ENCODE data around the gene FA2H. TPM values are rescaled to one million over a fixed set of nuclear protein-coding genes. Genes with fewer than 3 reads are reported as not detected.

FA2H gene
- total RNA-seq, 2 donors from 2014 or later, result 0.49 TPM; not detected in 1

GRCh38 chr16:74667255-74667700 is 107.3 kb downstream of the FA2H start:
- no peak for DNase-seq (ENCODE audit: low spot score)
- no peak for ATAC-seq (ENCODE audit: insufficient number of reproducible peaks, low FRiP score, low read depth)
- Histone ChIP-seq H3K27ac (peak overlapping the region in 1 of 2 donors; percentile 17), H3K27me3 (replicated peaks; ENCODE audit: insufficient read depth) (no peaks in the 10 kb centered on the region), H3K36me3 (peaks cover 12% of the 10 kb centered on the region), H3K4me3 (peak overlapping the region; percentile 78), H3K9me3 (no peaks in the 10 kb centered on the region), H3K4me1 (ENCODE audit: control insufficient read depth in 1 of 2, low read depth in 2 of 2) (peaks cover 8 to 15% of the 10 kb centered on the region in 2 donors)
- TF ChIP-seq CTCF (IDR thresholded peaks at IDR 0.05), result no peak

GRCh38 chr16:74666425-74667254 is 108.0 kb downstream of the FA2H start, which contains the start of gene RFWD3:
Gene RFWD3, minus strand, starts transcription at chr16:74666877. Its CDS starts 5,428 bp downstream, at chr16:74661449.
- Histone ChIP-seq H3K36me3 (peaks cover 12% of the 10 kb centered on the region), H3K27me3 (replicated peaks; ENCODE audit: insufficient read depth) (no peaks in the 10 kb centered on the region), H3K27ac (peak within 1 kb of the TSS; percentile 26 to 29), H3K4me1 (ENCODE audit: control insufficient read depth in 1 of 2, low read depth in 2 of 2) (peaks cover 8 to 15% of the 10 kb centered on the region in 2 donors), H3K4me3 (peak within 1 kb of the TSS; percentile 78), H3K9me3 (no peaks in the 10 kb centered on the region)
- DNase-seq (ENCODE audit: low spot score) (peak; percentile 95), ATAC-seq (ENCODE audit: insufficient number of reproducible peaks, low FRiP score, low read depth) (peak; percentile 99)
- no peak for TF ChIP-seq CTCF (IDR thresholded peaks at IDR 0.05)

- ATAC-seq (ENCODE audit: insufficient number of reproducible peaks, low FRiP score, low read depth) (no peak), DNase-seq (ENCODE audit: low spot score) (no peak)
- Histone ChIP-seq H3K27me3 (replicated peaks; ENCODE audit: insufficient read depth) (no peaks in the 10 kb centered on the region), H3K4me3 (peak overlapping the region; percentile 78), H3K4me1 (ENCODE audit: control insufficient read depth in 1 of 2, low read depth in 2 of 2) (peaks cover 8 to 15% of the 10 kb centered on the region in 2 donors), H3K27ac (peak overlapping the region in 1 of 2 donors; percentile 26), H3K9me3 (no peaks in the 10 kb centered on the region), H3K36me3 (peaks cover 14% of the 10 kb centered on the region)
- no peak for TF ChIP-seq CTCF (IDR thresholded peaks at IDR 0.05)
These were observed 108.6 kb downstream of the FA2H start for GRCh38 chr16:74666010-74666421.

Other genes starting within 250 kb of the FA2H start
- gene GLG1, start 167.7 kb downstream of the FA2H start, total RNA-seq, result 100 to 1,000 TPM; 202 to 218 TPM
- gene RFWD3, start 107.9 kb downstream of the FA2H start, total RNA-seq, result 10 to 100 TPM; 16.7 to 28.8 TPM
- 10 to 100 TPM; 11.4 to 47.0 TPM for gene MLKL, start 74.0 kb downstream of the FA2H start, total RNA-seq
- 10 to 100 TPM; 28.8 to 36.8 TPM for gene WDR59, start 210.3 kb upstream of the FA2H start, total RNA-seq
- gene ZNRF1, start 224.2 kb upstream of the FA2H start, total RNA-seq, result 10 to 100 TPM; 16.9 to 27.1 TPM